ENCODE data around the gene RBM4B.

The RBM4B gene

GRCh38 chr11:66693356-66694055 lies 15.8 kb upstream of the RBM4B start (continued):
- TF ChIP-seq, protein P1, sequence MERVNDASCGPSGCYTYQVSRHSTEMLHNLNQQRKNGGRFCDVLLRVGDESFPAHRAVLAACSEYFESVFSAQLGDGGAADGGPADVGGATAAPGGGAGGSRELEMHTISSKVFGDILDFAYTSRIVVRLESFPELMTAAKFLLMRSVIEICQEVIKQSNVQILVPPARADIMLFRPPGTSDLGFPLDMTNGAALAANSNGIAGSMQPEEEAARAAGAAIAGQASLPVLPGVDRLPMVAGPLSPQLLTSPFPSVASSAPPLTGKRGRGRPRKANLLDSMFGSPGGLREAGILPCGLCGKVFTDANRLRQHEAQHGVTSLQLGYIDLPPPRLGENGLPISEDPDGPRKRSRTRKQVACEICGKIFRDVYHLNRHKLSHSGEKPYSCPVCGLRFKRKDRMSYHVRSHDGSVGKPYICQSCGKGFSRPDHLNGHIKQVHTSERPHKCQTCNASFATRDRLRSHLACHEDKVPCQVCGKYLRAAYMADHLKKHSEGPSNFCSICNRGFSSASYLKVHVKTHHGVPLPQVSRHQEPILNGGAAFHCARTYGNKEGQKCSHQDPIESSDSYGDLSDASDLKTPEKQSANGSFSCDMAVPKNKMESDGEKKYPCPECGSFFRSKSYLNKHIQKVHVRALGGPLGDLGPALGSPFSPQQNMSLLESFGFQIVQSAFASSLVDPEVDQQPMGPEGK (CRISPR knock-in tag; IDR thresholded peaks at IDR 0.05; ENCODE audit: borderline replicate concordance) = no peak
- TF ChIP-seq ESRRG (CRISPR knock-in tag; IDR thresholded peaks at IDR 0.05) = no peak
- no peak for TF ChIP-seq CREB5 (CRISPR knock-in tag; IDR thresholded peaks at IDR 0.05; ENCODE audit: low read depth)
- TF ChIP-seq SNAI2 (CRISPR knock-in tag; IDR thresholded peaks at IDR 0.05) = no peak

DNA sequence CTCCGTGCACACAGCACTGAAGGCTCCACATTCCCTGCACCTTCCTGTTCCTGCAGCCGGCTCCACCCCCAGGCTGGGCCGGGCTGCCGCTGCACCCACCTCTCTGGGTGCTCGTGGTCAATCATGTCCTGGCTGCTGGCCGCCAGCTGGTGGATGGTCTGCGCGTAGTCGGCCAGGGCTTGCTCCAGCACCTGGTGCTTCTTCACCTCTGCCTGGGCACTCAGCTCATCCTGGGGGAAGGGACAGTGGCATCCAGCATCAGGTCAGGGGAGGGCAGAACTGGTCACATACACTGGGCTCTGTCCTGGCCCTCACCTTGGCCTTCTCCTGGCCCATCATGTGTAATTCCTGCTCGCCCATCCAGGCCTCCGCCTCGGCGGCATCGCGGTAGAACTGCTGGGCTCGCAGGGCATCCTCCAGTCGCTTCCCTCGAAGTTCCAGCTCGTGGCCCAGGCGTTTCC lies 15.2 kb upstream of the RBM4B start:
- no peak for TF ChIP-seq CREB5 (CRISPR knock-in tag; IDR thresholded peaks at IDR 0.05; ENCODE audit: low read depth)
- no peak for TF ChIP-seq TCF4 (CRISPR knock-in tag; IDR thresholded peaks at IDR 0.05; ENCODE audit: borderline replicate concordance)
- TF ChIP-seq PPARA (CRISPR knock-in tag; IDR thresholded peaks at IDR 0.05; ENCODE audit: borderline replicate concordance) = no peak
- TF ChIP-seq, protein P2, sequence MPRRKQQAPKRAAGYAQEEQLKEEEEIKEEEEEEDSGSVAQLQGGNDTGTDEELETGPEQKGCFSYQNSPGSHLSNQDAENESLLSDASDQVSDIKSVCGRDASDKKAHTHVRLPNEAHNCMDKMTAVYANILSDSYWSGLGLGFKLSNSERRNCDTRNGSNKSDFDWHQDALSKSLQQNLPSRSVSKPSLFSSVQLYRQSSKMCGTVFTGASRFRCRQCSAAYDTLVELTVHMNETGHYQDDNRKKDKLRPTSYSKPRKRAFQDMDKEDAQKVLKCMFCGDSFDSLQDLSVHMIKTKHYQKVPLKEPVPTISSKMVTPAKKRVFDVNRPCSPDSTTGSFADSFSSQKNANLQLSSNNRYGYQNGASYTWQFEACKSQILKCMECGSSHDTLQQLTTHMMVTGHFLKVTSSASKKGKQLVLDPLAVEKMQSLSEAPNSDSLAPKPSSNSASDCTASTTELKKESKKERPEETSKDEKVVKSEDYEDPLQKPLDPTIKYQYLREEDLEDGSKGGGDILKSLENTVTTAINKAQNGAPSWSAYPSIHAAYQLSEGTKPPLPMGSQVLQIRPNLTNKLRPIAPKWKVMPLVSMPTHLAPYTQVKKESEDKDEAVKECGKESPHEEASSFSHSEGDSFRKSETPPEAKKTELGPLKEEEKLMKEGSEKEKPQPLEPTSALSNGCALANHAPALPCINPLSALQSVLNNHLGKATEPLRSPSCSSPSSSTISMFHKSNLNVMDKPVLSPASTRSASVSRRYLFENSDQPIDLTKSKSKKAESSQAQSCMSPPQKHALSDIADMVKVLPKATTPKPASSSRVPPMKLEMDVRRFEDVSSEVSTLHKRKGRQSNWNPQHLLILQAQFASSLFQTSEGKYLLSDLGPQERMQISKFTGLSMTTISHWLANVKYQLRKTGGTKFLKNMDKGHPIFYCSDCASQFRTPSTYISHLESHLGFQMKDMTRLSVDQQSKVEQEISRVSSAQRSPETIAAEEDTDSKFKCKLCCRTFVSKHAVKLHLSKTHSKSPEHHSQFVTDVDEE (CRISPR knock-in tag; IDR thresholded peaks at IDR 0.05) = no peak
- TF ChIP-seq TOX (CRISPR knock-in tag; IDR thresholded peaks at IDR 0.05; ENCODE audit: borderline replicate concordance) = no peak
- no peak for TF ChIP-seq POU6F1 (CRISPR knock-in tag; IDR thresholded peaks at IDR 0.05; ENCODE audit: borderline replicate concordance, low read depth)
- TF ChIP-seq ZNF565 (CRISPR knock-in tag; conservative IDR thresholded peaks at IDR 0.05; ENCODE audit: low read depth) = no peak
- no peak for ATAC-seq

DNA sequence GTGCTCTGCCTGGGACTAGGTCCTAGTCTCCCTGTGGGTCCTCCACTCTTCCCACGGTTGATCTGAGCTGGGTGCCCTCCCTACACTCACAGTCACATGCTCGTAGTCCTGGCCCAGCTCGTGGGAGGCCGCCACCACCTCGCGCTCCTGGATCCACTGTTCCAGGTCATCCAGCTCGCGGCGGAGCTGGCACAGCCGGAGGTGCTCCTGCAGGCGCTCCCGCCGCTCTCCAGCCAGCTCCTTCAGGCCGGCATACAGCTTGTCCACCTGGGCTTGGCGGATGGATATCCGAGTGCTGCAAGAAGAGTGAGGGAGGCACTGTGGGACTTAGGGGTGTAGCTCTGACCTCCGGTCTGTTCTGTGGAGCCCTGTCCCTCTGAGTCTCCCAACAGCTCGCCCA lies 14.8 kb upstream of the RBM4B start:
- no peak for ATAC-seq
- no peak for TF ChIP-seq ZFP3 (CRISPR knock-in tag; IDR thresholded peaks at IDR 0.05)
- no peak for TF ChIP-seq ZNF8 (CRISPR knock-in tag; IDR thresholded peaks at IDR 0.05)
- no peak for TF ChIP-seq ZNF565 (CRISPR knock-in tag; conservative IDR thresholded peaks at IDR 0.05; ENCODE audit: low read depth)
- no peak for TF ChIP-seq POU6F1 (CRISPR knock-in tag; IDR thresholded peaks at IDR 0.05; ENCODE audit: borderline replicate concordance, low read depth)
- TF ChIP-seq, protein P2 (CRISPR knock-in tag; IDR thresholded peaks at IDR 0.05) = no peak
- TF ChIP-seq RARB (CRISPR knock-in tag; IDR thresholded peaks at IDR 0.05) = no peak
- no peak for TF ChIP-seq TCF4 (CRISPR knock-in tag; IDR thresholded peaks at IDR 0.05; ENCODE audit: borderline replicate concordance)
- TF ChIP-seq ZC3H10 (CRISPR knock-in tag; IDR thresholded peaks at IDR 0.05) = no peak
- TF ChIP-seq CREB5 (CRISPR knock-in tag; IDR thresholded peaks at IDR 0.05; ENCODE audit: low read depth) = no peak
- no peak for TF ChIP-seq ZFP30 (CRISPR knock-in tag; IDR thresholded peaks at IDR 0.05)
- TF ChIP-seq, protein P1 (CRISPR knock-in tag; IDR thresholded peaks at IDR 0.05; ENCODE audit: borderline replicate concordance) = no peak
- TF ChIP-seq SNAI2 (CRISPR knock-in tag; IDR thresholded peaks at IDR 0.05) = no peak
- no peak for TF ChIP-seq CSDC2 (CRISPR knock-in tag; IDR thresholded peaks at IDR 0.05)
- no peak for TF ChIP-seq TOX (CRISPR knock-in tag; IDR thresholded peaks at IDR 0.05; ENCODE audit: borderline replicate concordance)
- TF ChIP-seq OSR1 (CRISPR knock-in tag; IDR thresholded peaks at IDR 0.05) = no peak
- TF ChIP-seq ARNTL (CRISPR knock-in tag; IDR thresholded peaks at IDR 0.05; ENCODE audit: borderline replicate concordance, low read depth) = no peak

All from SK-N-SH treated with all-trans-retinoic acid at 6 μM for 48 hours (cell line).